GM19023 (cell line): Measurements from ENCODE around the gene TEKTIP1.

Experiments
- ATAC-seq: cut with Tn5 transposase; IDR thresholded peaks from one replicate; pipeline ENCODE4 v1.9.1; 2021; ENCODE audit warnings: mild to moderate bottlenecking, moderate library complexity; ENCODE audit not compliant: unreplicated experiment

The TEKTIP1 gene

GRCh38 chr19:3536429-3537100 lies 2.4 kb upstream of the TEKTIP1 start:
- ATAC-seq = no peak

GRCh38 chr19:3537101-3537437 lies 1.9 kb upstream of the TEKTIP1 start:
- ATAC-seq = no peak

GRCh38 chr19:3537438-3538240 lies 1.3 kb upstream of the TEKTIP1 start:
- ATAC-seq = no peak

GRCh38 chr19:3538258-3538929 lies 580 bp upstream of the TEKTIP1 start:
- ATAC-seq = no peak

GRCh38 chr19:3539756-3540118 lies 763 bp downstream of the TEKTIP1 start:
- ATAC-seq = no peak

GRCh38 chr19:3543150-3544057 lies 4.4 kb downstream of the TEKTIP1 start:
- ATAC-seq = no peak

- ATAC-seq = no peak
Observed at GRCh38 chr19:3544058-3544376, 5.0 kb downstream of the TEKTIP1 start.

- no peak for ATAC-seq
Observed at GRCh38 chr19:3544742-3545668, 6.0 kb downstream of the TEKTIP1 start.

GRCh38 chr19:3545669-3546034 lies 6.7 kb downstream of the TEKTIP1 start:
- ATAC-seq = no peak

GRCh38 chr19:3546119-3546518 lies 7.1 kb downstream of the TEKTIP1 start:
- no peak for ATAC-seq

GRCh38 chr19:3547301-3547731 lies 8.3 kb downstream of the TEKTIP1 start:
- no peak for ATAC-seq

- no peak for ATAC-seq
Observed at GRCh38 chr19:3547767-3548282, 8.9 kb downstream of the TEKTIP1 start.

- no peak for ATAC-seq
Observed at GRCh38 chr19:3548606-3549005, 9.6 kb downstream of the TEKTIP1 start.

- ATAC-seq = no peak
Observed at GRCh38 chr19:3549816-3550215, 10.8 kb downstream of the TEKTIP1 start.

- ATAC-seq = no peak
Observed at GRCh38 chr19:3550947-3551791, 12.2 kb downstream of the TEKTIP1 start.

- ATAC-seq = no peak
Observed at GRCh38 chr19:3551792-3552095, 12.8 kb downstream of the TEKTIP1 start.

GRCh38 chr19:3554254-3555083 lies 15.5 kb downstream of the TEKTIP1 start:
- ATAC-seq = no peak

GRCh38 chr19:3555653-3556422 lies 16.9 kb downstream of the TEKTIP1 start:
- no peak for ATAC-seq
